PC-9 (cell line): ENCODE data around the gene NCAPG.

Source experiments
- EZH2 ChIP-seq: fragments of 200-600 bp; sonication (generic); IDR thresholded peaks from 2 replicates; pipeline ENCODE4 v1.8.0; 2017; ENCODE audit warnings: antibody characterized with exemption, low read depth
- TF ChIP-seq, protein P1 (sequence below): fragments of 200-600 bp; sonication (generic); conservative IDR thresholded peaks from 2 replicates; pipeline ENCODE4 v1.6.1; 2017; ENCODE audit warnings: mixed run types, antibody characterized with exemption, mild to moderate bottlenecking, moderate library complexity

DNA sequence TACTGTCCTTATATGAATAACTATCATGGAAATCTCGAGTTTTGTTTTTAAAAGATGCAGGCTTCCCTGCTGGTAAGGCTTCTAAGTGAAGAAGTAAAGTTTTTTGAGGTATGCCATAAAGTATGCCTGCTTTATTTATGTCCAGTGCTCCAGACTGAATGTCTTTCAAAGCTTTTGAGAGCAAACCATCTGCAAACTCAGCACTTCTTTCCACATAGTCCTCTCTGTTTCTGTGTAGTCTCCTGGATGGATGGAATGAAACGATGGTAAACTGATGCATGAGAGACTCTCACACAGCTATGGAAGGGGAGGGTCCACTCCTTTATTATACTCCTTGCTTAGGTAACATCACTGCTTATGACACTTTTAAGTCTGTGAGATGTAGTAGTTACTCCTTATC lies 73.7 kb downstream of the NCAPG start:
- TF ChIP-seq, protein P1, sequence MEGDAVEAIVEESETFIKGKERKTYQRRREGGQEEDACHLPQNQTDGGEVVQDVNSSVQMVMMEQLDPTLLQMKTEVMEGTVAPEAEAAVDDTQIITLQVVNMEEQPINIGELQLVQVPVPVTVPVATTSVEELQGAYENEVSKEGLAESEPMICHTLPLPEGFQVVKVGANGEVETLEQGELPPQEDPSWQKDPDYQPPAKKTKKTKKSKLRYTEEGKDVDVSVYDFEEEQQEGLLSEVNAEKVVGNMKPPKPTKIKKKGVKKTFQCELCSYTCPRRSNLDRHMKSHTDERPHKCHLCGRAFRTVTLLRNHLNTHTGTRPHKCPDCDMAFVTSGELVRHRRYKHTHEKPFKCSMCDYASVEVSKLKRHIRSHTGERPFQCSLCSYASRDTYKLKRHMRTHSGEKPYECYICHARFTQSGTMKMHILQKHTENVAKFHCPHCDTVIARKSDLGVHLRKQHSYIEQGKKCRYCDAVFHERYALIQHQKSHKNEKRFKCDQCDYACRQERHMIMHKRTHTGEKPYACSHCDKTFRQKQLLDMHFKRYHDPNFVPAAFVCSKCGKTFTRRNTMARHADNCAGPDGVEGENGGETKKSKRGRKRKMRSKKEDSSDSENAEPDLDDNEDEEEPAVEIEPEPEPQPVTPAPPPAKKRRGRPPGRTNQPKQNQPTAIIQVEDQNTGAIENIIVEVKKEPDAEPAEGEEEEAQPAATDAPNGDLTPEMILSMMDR: no peak
- TF ChIP-seq EZH2: no peak
